ENCODE data around the gene KRTAP10-8.

Gene KRTAP10-8

DNA sequence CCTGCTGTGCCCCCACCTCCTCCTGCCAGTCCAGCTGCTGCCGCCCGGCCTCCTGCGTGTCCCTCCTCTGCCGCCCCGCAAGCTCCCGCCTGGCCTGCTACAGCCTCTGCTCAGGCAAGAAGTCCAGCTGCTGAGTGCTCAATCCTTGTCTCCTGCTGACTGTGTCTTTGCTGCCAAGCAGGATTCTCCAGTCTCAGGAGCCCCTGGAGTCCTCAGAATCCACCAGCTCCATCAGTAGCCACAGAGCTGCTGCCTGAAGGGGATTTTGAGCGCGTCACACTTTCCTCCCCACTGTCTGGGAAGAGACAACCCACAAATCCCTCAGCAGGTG, 35.3 kb downstream of the KRTAP10-8 start:
- no peaks in the 10 kb centered on the region for H3F3A ChIP-seq (ENCODE audit: control insufficient read depth, insufficient read depth)
- H3K36me3 ChIP-seq (ENCODE audit: control insufficient read depth, low read length): no peaks in the 10 kb centered on the region
- no peak overlapping the region for H3K4me3 ChIP-seq (ENCODE audit: low read length)
- no peaks in the 10 kb centered on the region for H3K9me2 ChIP-seq (replicated peaks; ENCODE audit: control insufficient read depth, low read length)
- no peaks in the 10 kb centered on the region for H3K27me3 ChIP-seq (ENCODE audit: control insufficient read depth, low read length)
- peaks cover 12% of the 10 kb centered on the region; the same call in 1 of the 2 replicates for H3K9me3 ChIP-seq (ENCODE audit: control insufficient read depth, insufficient read depth, low read length)
- no peaks in the 10 kb centered on the region for H3K79me2 ChIP-seq (ENCODE audit: control insufficient read depth, low read length)
- no peak overlapping the region for H3K27ac ChIP-seq (ENCODE audit: low read depth, low read length)
- H3K4me2 ChIP-seq (ENCODE audit: low read length): no peak overlapping the region
- H3K4me1 ChIP-seq (ENCODE audit: control insufficient read depth, low read length): no peaks in the 10 kb centered on the region
- TF ChIP-seq, protein P1, sequence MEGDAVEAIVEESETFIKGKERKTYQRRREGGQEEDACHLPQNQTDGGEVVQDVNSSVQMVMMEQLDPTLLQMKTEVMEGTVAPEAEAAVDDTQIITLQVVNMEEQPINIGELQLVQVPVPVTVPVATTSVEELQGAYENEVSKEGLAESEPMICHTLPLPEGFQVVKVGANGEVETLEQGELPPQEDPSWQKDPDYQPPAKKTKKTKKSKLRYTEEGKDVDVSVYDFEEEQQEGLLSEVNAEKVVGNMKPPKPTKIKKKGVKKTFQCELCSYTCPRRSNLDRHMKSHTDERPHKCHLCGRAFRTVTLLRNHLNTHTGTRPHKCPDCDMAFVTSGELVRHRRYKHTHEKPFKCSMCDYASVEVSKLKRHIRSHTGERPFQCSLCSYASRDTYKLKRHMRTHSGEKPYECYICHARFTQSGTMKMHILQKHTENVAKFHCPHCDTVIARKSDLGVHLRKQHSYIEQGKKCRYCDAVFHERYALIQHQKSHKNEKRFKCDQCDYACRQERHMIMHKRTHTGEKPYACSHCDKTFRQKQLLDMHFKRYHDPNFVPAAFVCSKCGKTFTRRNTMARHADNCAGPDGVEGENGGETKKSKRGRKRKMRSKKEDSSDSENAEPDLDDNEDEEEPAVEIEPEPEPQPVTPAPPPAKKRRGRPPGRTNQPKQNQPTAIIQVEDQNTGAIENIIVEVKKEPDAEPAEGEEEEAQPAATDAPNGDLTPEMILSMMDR (IDR thresholded peaks at IDR 0.05; ENCODE audit: low read depth, low read length, poor library complexity, severe bottlenecking): no peak
- no peak for TF ChIP-seq EZH2phosphoT487 (IDR thresholded peaks at IDR 0.05; ENCODE audit: borderline replicate concordance, low read length)
- no peaks in the 10 kb centered on the region for H4K20me1 ChIP-seq (ENCODE audit: control insufficient read depth, insufficient read depth, low read depth, low read length)

DNA sequence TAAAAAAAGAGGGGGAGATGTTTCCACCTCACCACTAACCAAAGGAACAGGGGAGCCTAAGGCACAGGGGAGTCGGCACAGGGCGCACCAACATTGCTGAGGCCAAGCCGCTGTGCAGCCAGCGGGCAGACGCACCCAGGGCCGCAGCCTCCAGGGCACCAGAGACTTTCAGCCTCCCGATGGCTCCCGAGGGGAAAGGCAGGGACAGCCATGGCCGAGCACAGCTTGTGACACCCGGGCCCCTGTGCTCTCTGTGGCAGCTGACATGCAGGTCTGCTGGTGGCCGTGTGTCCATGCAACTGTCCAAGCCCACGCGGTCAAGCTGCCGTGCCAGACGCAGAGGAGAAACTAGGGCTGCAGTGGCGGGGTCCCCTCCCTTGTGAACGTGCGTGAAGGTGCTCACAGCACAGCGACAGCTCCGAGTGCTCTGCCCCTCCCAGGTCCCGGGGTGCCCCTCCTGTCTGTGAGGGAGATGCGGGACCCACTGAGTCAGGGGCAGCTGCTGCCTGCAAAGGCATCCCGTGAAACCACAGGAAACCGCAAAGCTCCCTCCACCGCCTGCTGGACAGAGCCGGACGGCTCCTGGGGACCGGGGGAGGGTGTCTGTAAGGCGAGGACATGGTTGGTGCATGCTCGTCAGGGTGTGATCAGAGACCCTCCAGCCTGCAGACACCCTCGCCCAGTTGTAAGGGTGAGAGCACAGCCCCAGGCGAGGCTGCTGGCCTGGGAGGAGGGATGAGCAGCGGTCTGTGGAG, 36.9 kb downstream of the KRTAP10-8 start:
- no peaks in the 10 kb centered on the region for H3K36me3 ChIP-seq (ENCODE audit: control insufficient read depth, low read length)
- no peaks in the 10 kb centered on the region for H3F3A ChIP-seq (ENCODE audit: control insufficient read depth, insufficient read depth)
- no peaks in the 10 kb centered on the region for H3K79me2 ChIP-seq (ENCODE audit: control insufficient read depth, low read length)
- no peaks in the 10 kb centered on the region for H3K27me3 ChIP-seq (ENCODE audit: control insufficient read depth, low read length)
- no peak overlapping the region for H3K4me3 ChIP-seq (ENCODE audit: low read length)
- H3K9me3 ChIP-seq (ENCODE audit: control insufficient read depth, insufficient read depth, low read length): peaks cover 12% of the 10 kb centered on the region; the same call in 1 of the 2 replicates
- no peak overlapping the region for H3K27ac ChIP-seq (ENCODE audit: low read depth, low read length)
- TF ChIP-seq, protein P1 (IDR thresholded peaks at IDR 0.05; ENCODE audit: low read depth, low read length, poor library complexity, severe bottlenecking): no peak
- TF ChIP-seq EZH2phosphoT487 (IDR thresholded peaks at IDR 0.05; ENCODE audit: borderline replicate concordance, low read length): no peak
- no peak overlapping the region for H3K4me2 ChIP-seq (ENCODE audit: low read length)
- no peaks in the 10 kb centered on the region for H4K20me1 ChIP-seq (ENCODE audit: control insufficient read depth, insufficient read depth, low read depth, low read length)
- no peaks in the 10 kb centered on the region for H3K9me2 ChIP-seq (replicated peaks; ENCODE audit: control insufficient read depth, low read length)
- H3K4me1 ChIP-seq (ENCODE audit: control insufficient read depth, low read length): no peaks in the 10 kb centered on the region

DNA sequence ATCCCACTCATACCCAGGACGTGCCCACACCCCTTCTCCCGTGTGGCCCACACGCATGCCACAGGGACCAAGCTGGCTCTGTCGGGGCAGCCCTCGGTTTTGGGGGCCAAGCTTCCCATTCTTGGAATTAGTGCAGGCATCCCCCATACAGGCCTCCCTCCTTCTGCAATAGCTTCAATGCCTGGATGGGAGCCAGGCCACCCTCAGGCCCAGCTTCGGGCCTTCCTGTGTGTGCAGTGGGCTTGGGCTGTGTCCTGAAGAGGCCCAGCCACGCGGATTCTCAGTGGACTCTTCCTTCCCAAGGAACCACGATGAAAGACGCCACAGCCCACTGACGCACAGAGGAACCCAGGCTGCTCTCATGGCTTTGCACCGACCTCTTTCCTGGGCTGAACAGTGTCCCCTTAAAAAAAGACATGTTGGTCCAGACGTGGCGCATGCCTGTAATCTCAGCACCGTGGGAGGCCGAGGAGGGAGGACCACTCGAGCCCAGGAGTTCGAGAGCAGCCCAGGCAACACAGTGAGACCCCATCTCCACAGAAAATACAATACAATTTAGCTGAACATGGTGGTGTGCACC, 37.7 kb downstream of the KRTAP10-8 start:
- Histone ChIP-seq H4K20me1 (ENCODE audit: control insufficient read depth, insufficient read depth, low read depth, low read length) (no peaks in the 10 kb centered on the region), H3K9me3 (ENCODE audit: control insufficient read depth, insufficient read depth, low read length) (peaks cover 5% of the 10 kb centered on the region; the same call in 1 of the 2 replicates), H3K79me2 (ENCODE audit: control insufficient read depth, low read length) (no peaks in the 10 kb centered on the region), H3K4me1 (ENCODE audit: control insufficient read depth, low read length) (no peaks in the 10 kb centered on the region), H3K4me2 (ENCODE audit: low read length) (no peak overlapping the region), H3K9me2 (replicated peaks; ENCODE audit: control insufficient read depth, low read length) (no peaks in the 10 kb centered on the region), H3F3A (ENCODE audit: control insufficient read depth, insufficient read depth) (no peaks in the 10 kb centered on the region), H3K27ac (ENCODE audit: low read depth, low read length) (no peak overlapping the region), H3K27me3 (ENCODE audit: control insufficient read depth, low read length) (no peaks in the 10 kb centered on the region), H3K4me3 (ENCODE audit: low read length) (no peak overlapping the region), H3K36me3 (ENCODE audit: control insufficient read depth, low read length) (no peaks in the 10 kb centered on the region)
- no peak for TF ChIP-seq EZH2phosphoT487 (IDR thresholded peaks at IDR 0.05; ENCODE audit: borderline replicate concordance, low read length)
- TF ChIP-seq, protein P1 (IDR thresholded peaks at IDR 0.05; ENCODE audit: low read depth, low read length, poor library complexity, severe bottlenecking): no peak
